Measurements from ENCODE around the gene STIMATE. TPM values are rescaled to one million over a fixed set of nuclear protein-coding genes. Genes with fewer than 3 reads are reported as not detected.

The STIMATE gene
- total and polyA plus RNA-seq, 9 donors = 6.0 to 10.0 (median 7.9) TPM

GRCh38 chr3:52886049-52886730 lies 11.2 kb downstream of the STIMATE start:
- no peak overlapping the region for H3K27ac ChIP-seq (ENCODE audit: low read length)

GRCh38 chr3:52882377-52882776 lies 15.0 kb downstream of the STIMATE start:
- WGBS (ENCODE audit: insufficient coverage) = 60% methylated on average over 1 of the region's 4 CpGs
- Histone ChIP-seq H3K36me3 (ENCODE audit: control insufficient read depth, insufficient read depth, low read length) (peaks cover 8% of the 10 kb centered on the region), H3K27me3 (ENCODE audit: control insufficient read depth, insufficient read depth, low read length) (no peaks in the 10 kb centered on the region), H3K9me3 (replicated peaks; ENCODE audit: control insufficient read depth, low read depth, low read length) (no peaks in the 10 kb centered on the region), H3K27ac (ENCODE audit: low read length) (no peak overlapping the region), H3K4me3 (ENCODE audit: low read length) (no peak overlapping the region), H3K4me1 (ENCODE audit: control insufficient read depth, insufficient read depth, low read length) (no peaks in the 10 kb centered on the region)
- no peak for DNase-seq

More at GRCh38 chr3:52886049-52886730, 11.2 kb downstream of the STIMATE start:
- no peak overlapping the region for H3K4me3 ChIP-seq (ENCODE audit: low read length)
- peaks cover 11% of the 10 kb centered on the region for H3K36me3 ChIP-seq (ENCODE audit: control insufficient read depth, insufficient read depth, low read length)
- H3K4me1 ChIP-seq (ENCODE audit: control insufficient read depth, insufficient read depth, low read length) = no peaks in the 10 kb centered on the region
- H3K9me3 ChIP-seq (replicated peaks; ENCODE audit: control insufficient read depth, low read depth, low read length) = no peaks in the 10 kb centered on the region
- WGBS (ENCODE audit: insufficient coverage) = 86% methylated on average over 2 of the region's 5 CpGs
- H3K27me3 ChIP-seq (ENCODE audit: control insufficient read depth, insufficient read depth, low read length) = no peaks in the 10 kb centered on the region
- no peak for DNase-seq

GRCh38 chr3:52881871-52882270 lies 15.5 kb downstream of the STIMATE start:
- H3K36me3 ChIP-seq (ENCODE audit: control insufficient read depth, insufficient read depth, low read length) = peaks cover 5% of the 10 kb centered on the region
- WGBS (ENCODE audit: insufficient coverage) = 63% methylated on average over 3 of the region's 4 CpGs

GRCh38 chr3:52880474-52880873 lies 16.9 kb downstream of the STIMATE start:
- Histone ChIP-seq H3K4me3 (ENCODE audit: low read length) (no peak overlapping the region), H3K9me3 (replicated peaks; ENCODE audit: control insufficient read depth, low read depth, low read length) (no peaks in the 10 kb centered on the region), H3K27ac (ENCODE audit: low read length) (no peak overlapping the region), H3K27me3 (ENCODE audit: control insufficient read depth, insufficient read depth, low read length) (no peaks in the 10 kb centered on the region), H3K4me1 (ENCODE audit: control insufficient read depth, insufficient read depth, low read length) (no peaks in the 10 kb centered on the region), H3K36me3 (ENCODE audit: control insufficient read depth, insufficient read depth, low read length) (peaks cover 3% of the 10 kb centered on the region)
- DNase-seq = no peak
- WGBS (ENCODE audit: insufficient coverage) = 60% methylated on average over 2 of the region's 3 CpGs

More at GRCh38 chr3:52881871-52882270, 15.5 kb downstream of the STIMATE start:
- Histone ChIP-seq H3K4me1 (ENCODE audit: control insufficient read depth, insufficient read depth, low read length) (no peaks in the 10 kb centered on the region), H3K4me3 (ENCODE audit: low read length) (no peak overlapping the region), H3K27me3 (ENCODE audit: control insufficient read depth, insufficient read depth, low read length) (no peaks in the 10 kb centered on the region), H3K27ac (ENCODE audit: low read length) (no peak overlapping the region), H3K9me3 (replicated peaks; ENCODE audit: control insufficient read depth, low read depth, low read length) (no peaks in the 10 kb centered on the region)
- DNase-seq = no peak

GRCh38 chr3:52880047-52880446 lies 17.3 kb downstream of the STIMATE start:
- H3K36me3 ChIP-seq (ENCODE audit: control insufficient read depth, insufficient read depth, low read length) = peaks cover 3% of the 10 kb centered on the region
- H3K4me1 ChIP-seq (ENCODE audit: control insufficient read depth, insufficient read depth, low read length) = no peaks in the 10 kb centered on the region
- H3K27me3 ChIP-seq (ENCODE audit: control insufficient read depth, insufficient read depth, low read length) = no peaks in the 10 kb centered on the region
- H3K9me3 ChIP-seq (replicated peaks; ENCODE audit: control insufficient read depth, low read depth, low read length) = no peaks in the 10 kb centered on the region
- no peak overlapping the region for H3K27ac ChIP-seq (ENCODE audit: low read length)
- H3K4me3 ChIP-seq (ENCODE audit: low read length) = no peak overlapping the region
- DNase-seq = no peak
- WGBS (ENCODE audit: insufficient coverage) = 75% methylated on average over 1 of the region's 5 CpGs

GRCh38 chr3:52879581-52879980 lies 17.8 kb downstream of the STIMATE start:
- Histone ChIP-seq H3K27me3 (ENCODE audit: control insufficient read depth, insufficient read depth, low read length) (no peaks in the 10 kb centered on the region), H3K9me3 (replicated peaks; ENCODE audit: control insufficient read depth, low read depth, low read length) (no peaks in the 10 kb centered on the region), H3K36me3 (ENCODE audit: control insufficient read depth, insufficient read depth, low read length) (peaks cover 3% of the 10 kb centered on the region), H3K27ac (ENCODE audit: low read length) (no peak overlapping the region), H3K4me3 (ENCODE audit: low read length) (no peak overlapping the region), H3K4me1 (ENCODE audit: control insufficient read depth, insufficient read depth, low read length) (no peaks in the 10 kb centered on the region)
- no CpG with 5 or more reads among the region's 4 CpGs for WGBS (ENCODE audit: insufficient coverage)
- DNase-seq = no peak

GRCh38 chr3:52879090-52879489 lies 18.3 kb downstream of the STIMATE start:
- Histone ChIP-seq H3K9me3 (replicated peaks; ENCODE audit: control insufficient read depth, low read depth, low read length) (no peaks in the 10 kb centered on the region), H3K27me3 (ENCODE audit: control insufficient read depth, insufficient read depth, low read length) (no peaks in the 10 kb centered on the region), H3K4me1 (ENCODE audit: control insufficient read depth, insufficient read depth, low read length) (no peaks in the 10 kb centered on the region), H3K4me3 (ENCODE audit: low read length) (no peak overlapping the region), H3K36me3 (ENCODE audit: control insufficient read depth, insufficient read depth, low read length) (peaks cover 3% of the 10 kb centered on the region), H3K27ac (ENCODE audit: low read length) (no peak overlapping the region)
- 87% methylated on average over 3 of the region's 4 CpGs for WGBS (ENCODE audit: insufficient coverage)
- DNase-seq = no peak

- Histone ChIP-seq H3K9me3 (replicated peaks; ENCODE audit: control insufficient read depth, low read depth, low read length) (no peaks in the 10 kb centered on the region), H3K4me1 (ENCODE audit: control insufficient read depth, insufficient read depth, low read length) (no peaks in the 10 kb centered on the region), H3K27ac (ENCODE audit: low read length) (no peak overlapping the region), H3K4me3 (ENCODE audit: low read length) (no peak overlapping the region), H3K27me3 (ENCODE audit: control insufficient read depth, insufficient read depth, low read length) (no peaks in the 10 kb centered on the region), H3K36me3 (ENCODE audit: control insufficient read depth, insufficient read depth, low read length) (peaks cover 3% of the 10 kb centered on the region)
- 80% methylated on average over 1 of the region's 3 CpGs for WGBS (ENCODE audit: insufficient coverage)
- no peak for DNase-seq
These were observed 20.3 kb downstream of the STIMATE start for GRCh38 chr3:52877085-52877484.

GRCh38 chr3:52874864-52875587 lies 22.3 kb downstream of the STIMATE start:
- H3K4me3 ChIP-seq (ENCODE audit: low read length) = no peak overlapping the region
- H3K9me3 ChIP-seq (replicated peaks; ENCODE audit: control insufficient read depth, low read depth, low read length) = no peaks in the 10 kb centered on the region
- 60% methylated on average over 1 of the region's 9 CpGs for WGBS (ENCODE audit: insufficient coverage)
- H3K4me1 ChIP-seq (ENCODE audit: control insufficient read depth, insufficient read depth, low read length) = no peaks in the 10 kb centered on the region
- H3K27ac ChIP-seq (ENCODE audit: low read length) = no peak overlapping the region
- H3K27me3 ChIP-seq (ENCODE audit: control insufficient read depth, insufficient read depth, low read length) = no peaks in the 10 kb centered on the region
- DNase-seq = no peak
- peaks cover 3% of the 10 kb centered on the region for H3K36me3 ChIP-seq (ENCODE audit: control insufficient read depth, insufficient read depth, low read length)

- H3K27ac ChIP-seq (ENCODE audit: low read length) = no peak overlapping the region
- no peak for DNase-seq
- peaks cover 3% of the 10 kb centered on the region for H3K36me3 ChIP-seq (ENCODE audit: control insufficient read depth, insufficient read depth, low read length)
- no peaks in the 10 kb centered on the region for H3K27me3 ChIP-seq (ENCODE audit: control insufficient read depth, insufficient read depth, low read length)
- 90% methylated on average over 2 of the region's 5 CpGs for WGBS (ENCODE audit: insufficient coverage)
- no peaks in the 10 kb centered on the region for H3K9me3 ChIP-seq (replicated peaks; ENCODE audit: control insufficient read depth, low read depth, low read length)
- H3K4me1 ChIP-seq (ENCODE audit: control insufficient read depth, insufficient read depth, low read length) = no peaks in the 10 kb centered on the region
- no peak overlapping the region for H3K4me3 ChIP-seq (ENCODE audit: low read length)
These were observed 23.1 kb downstream of the STIMATE start for GRCh38 chr3:52874160-52874701.

Measured in muscle of leg (tissue), 11 donors.